ENCODE data around the gene LRRFIP2.
"Not testable (repeated sequence)": the region's sequence is repeated elsewhere in the genome, so short reads cannot be mapped to it uniquely, and the experiment has no call there.

The LRRFIP2 gene

DNA sequence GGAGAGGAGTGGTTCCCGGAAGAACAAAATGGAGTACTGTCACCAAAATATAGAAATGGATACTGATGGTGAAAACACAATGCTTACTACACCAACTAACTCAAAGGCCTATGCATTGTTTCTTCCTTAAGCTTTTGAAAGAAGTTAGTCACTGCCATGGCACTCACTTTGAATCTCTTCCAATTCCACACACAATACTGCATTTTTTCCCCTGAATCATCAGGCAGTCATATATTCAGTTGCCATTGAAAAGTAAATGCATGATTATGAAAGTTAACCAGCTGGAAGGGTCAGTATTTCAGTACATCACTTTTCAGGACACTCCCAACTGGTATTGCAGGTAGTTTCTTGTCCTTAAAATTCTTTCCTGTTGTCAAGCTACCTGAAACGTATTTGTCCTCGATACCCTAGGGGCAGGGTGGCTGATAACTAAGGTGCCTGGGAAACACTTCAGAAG is 9.0 kb upstream of the LRRFIP2 start:
- DNase-seq: no peak

DNA sequence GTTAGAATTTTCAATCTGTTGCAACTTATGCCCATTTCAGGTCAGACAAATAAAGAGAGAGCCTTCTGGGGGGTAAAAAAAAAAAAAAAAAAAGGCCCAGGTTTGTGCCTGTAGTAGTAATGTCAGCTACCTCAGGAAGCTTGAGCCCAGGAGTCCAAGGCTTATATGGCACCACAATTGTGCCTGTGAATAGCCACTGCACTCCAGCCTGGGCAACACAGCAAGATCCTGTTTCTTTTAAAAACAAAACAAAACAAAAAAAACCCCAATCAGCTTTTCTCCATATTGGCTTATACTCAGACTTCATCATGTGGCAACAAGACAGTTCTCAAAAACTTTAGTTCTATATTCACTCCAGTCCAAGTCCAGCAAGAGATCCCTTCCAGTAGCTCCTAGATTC is 8.4 kb upstream of the LRRFIP2 start:
- DNase-seq: no peak

DNA sequence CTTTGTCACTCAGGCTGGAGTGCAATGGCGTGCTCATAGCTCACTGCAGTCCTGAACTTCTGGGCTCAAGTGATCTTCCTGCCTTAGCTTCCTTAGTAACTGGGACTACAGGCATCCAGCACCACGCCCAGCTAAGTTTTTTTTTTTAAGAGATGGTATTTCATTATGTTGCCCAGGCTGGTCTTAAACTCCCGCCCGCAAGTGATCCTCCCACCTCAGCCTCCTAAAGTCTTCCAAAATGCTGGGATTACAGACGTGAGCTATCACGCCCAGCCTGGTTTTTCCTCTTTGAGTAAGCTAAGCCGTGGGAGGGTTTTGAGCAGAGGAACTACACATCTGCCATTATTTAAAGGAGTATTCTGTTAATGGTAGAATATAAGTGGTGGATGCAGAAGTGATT is 7.4 kb upstream of the LRRFIP2 start:
- DNase-seq: no peak

DNA sequence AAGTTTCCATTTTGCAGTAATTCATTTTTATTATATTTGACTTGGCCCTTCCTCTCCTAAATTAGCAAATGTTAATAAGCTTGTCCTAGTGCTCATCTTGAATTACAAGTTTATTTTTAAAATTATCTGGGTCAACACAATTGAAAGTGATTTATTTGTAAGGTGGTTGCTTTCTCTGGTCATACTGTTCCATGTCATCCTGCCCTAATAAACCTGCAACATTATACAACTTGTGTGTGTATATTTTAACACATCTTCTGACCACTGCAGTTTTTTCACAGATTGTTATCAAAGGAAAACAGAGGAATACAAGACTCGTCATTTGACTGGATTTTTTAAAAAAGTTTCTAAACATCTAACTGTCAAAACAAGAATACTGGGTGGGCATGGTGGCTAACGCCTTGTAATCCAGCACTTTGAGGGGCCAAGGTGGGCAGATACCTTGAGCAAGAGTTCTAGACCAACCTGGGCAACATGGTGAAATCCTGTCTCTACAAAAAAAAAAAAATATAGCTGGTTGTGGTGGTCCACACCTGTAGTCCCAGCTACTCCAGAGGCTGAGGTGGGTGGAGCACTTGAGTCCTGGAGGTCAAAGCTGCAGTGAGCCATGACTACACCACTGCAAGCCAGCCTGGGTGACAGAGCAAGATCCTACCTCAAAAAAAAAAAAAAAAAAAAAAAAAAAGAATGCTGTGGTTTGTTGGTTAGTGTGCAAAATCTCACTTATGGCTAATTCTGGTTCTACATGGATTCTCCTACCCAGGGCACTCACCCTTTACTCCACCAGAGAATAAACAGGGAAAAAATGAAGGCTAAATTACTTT is 5.0 kb upstream of the LRRFIP2 start:
- no peak for DNase-seq

DNA sequence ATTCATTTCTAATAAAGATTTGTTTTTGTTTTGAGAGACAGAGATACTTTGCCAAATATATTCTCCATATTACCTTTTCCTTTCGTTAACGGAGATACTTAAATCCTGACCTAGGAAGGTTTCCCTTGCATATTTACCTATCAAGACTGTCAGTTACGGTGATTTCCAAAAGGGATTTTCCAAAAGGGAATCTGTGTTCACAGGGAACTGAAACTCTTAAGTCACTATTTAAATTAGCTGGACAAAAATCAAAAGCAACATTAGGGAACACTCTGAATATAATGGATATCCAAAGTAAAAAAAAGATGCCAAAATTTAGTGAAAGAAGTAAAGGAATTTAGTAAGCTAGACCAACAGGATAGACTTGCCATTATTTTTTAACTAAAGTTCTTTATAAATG is 576 bp downstream of the LRRFIP2 start:
- DNase-seq: no peak

DNA sequence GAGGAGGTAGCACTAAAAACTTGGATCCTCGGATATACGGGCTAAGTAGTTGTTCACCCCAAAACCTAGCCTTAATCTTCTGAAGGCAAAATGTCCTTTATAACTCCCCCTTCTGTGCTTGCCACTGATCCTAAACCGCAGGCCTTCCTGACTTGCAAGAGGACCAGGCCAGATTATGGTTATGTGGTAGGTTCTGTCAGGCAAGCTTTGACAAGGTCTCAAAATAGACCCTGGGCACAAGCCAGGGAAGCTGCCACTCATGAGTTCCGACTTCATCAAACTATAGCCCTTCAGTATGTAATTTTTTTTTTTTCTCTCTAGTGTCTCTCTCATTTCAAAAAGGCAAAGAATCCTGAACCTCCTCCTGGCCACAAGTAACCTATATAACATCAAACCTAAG is 3.2 kb downstream of the LRRFIP2 start:
- DNase-seq: no peak

DNA sequence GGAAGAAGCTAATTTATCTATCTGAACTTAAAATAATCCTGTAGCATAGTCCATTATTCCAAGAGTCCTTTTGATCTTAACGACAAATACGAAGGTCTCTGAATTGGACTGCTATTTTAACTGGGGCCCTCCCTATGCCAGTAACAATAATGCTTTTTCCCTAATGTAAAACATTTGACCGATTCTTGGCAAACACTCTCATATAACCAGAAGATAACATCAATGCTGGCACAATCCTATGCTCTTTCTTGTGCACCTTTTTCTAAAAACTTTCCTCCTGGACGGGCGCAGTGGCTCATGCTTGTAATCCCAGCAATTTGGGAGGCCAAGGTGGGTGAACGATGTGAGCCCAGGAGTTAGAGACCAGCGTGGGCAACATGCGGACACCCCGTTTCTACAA is 3.9 kb downstream of the LRRFIP2 start:
- no peak for DNase-seq

DNA sequence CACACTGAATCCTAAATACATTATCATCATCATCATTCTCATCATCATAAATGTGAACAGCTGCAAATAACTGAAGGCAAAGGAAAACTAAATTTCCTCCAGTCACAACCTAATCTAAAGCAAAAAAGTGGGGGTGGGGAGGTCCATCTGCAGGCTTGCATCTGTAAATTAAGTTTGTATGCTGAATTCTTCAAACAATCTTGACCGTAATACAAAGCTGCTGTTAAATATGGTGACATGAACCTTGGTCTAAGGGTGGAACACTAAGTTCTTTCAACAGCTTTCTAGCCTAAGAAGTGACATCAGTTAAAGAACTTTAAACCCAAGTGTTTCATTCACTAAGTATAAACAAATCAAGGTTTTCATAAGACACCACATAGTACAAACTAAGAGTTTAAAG is 4.3 kb downstream of the LRRFIP2 start:
- DNase-seq: no peak

DNA sequence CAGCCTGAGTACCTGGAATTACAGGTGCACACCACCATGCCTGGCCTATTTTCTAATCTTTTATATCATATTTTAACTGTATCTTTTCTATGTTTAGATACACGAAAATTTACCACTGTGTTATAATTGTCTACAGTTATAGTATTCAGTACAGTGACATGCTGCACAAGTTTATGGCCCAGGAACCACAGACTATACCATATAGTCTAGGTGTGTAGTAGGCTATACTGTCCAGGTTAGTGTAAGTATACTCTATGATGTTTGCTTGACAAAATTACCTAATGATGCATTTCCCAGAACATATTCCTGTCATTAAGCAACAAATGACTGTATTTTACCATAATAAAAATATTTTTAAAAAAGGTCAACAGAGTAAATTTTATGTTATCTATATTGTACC is 5.5 kb downstream of the LRRFIP2 start:
- no peak for DNase-seq

DNA sequence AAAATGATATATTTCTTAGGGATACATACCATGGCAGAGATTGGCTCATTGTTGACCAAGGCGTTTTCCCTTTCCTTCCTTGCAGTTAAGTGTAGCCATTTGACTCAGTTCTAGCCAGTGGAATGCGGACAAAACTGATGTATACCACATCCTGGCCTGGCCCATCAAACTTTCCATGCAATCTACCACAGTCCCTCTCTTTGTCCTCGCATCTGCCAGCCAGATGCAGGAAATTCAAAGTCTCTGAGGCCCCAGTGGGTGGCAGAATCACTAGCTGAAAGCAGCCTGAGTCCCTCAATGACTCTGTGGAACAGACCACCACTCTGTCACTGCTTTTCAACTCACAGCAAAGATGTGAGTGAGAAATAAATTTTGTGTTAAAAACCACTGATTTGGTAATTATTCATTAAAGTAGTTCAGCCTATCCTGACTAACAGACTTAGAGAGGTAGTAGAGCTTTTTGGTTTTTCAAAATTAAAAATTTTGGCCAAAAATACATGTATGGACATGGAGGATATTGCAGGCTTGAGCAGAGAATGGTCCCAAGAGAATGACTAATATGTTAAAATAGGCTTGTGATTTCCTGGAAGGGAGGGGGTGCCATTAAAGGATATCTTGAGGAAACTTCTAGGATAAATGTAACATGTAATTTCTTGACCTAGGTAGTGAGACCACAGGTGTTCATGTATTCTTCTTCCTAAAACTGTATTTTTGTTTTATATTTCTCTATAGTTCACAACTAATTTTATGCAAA is 10.9 kb downstream of the LRRFIP2 start:
- DNase-seq: no peak

DNA sequence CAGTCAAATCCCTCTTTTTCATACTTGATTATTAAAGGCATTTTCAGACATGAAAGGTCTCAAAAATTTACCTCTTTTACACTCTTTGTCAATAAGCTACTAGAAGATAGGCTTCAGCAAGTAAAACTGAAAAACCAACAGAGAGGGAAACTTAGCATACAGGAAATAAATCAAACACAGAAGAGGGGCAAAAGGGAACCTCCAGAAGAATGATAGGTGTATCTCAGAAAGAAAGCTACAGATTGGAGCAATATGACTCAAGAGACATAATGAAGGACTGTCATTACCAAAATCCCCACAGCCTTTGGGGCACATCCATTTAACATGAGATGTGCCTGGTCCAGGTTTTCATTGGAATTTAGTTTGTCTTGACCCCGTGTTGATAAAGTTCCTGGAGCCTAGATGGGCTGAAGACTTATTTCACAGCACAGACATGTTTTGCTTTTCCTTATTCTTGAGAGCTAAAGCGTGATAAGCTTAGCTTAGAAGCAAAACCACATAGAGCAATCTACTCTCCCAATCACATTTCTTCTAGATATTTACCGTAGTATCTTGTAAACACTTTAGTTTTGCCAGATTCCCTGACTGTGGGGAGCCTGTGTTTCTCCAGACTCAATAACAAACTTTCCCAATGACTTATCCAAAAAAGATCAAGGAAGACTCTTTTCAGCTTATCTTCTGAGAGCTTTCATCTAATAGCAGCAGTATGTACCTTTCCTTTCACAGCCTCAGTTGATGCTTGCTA is 11.7 kb downstream of the LRRFIP2 start:
- no peak for DNase-seq

DNA sequence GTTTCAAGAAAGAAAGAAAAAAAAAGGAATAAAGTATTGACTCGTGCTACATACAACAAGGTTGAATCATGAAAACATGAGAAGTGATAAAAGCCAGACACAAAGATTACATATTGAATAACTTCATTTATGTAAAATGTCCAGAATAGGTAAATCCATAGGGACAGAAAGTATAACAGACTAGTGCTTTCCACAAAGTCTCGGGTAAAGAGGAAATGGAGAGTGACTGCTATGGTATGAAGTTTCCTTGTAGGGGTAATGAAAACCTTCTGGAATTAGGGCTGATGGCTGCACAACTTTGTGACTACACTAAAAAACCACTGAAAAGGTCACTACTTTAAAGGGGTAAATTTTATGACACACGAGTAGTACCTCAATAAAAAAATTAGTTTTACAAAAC is 13.0 kb downstream of the LRRFIP2 start:
- no peak for DNase-seq

DNA sequence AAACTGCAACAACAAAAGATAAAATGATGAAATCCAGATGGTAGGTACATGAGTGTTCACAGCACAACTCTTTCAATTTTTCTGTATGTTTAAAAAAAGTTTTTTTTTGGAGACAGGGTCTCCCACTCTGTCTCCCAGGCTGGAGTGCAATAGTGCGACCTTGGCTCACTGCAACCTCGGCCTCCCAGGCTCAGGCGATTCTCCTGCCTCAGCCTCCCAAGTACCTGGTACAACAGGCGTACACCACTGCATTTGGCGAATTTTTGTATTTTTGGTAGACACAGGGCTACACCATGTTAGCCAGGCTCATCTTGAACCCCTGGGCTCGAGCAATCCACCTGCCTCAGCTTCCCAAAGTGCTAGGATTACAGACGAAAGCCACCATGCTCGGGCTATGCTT is 18.6 kb downstream of the LRRFIP2 start:
- DNase-seq: no peak

DNA sequence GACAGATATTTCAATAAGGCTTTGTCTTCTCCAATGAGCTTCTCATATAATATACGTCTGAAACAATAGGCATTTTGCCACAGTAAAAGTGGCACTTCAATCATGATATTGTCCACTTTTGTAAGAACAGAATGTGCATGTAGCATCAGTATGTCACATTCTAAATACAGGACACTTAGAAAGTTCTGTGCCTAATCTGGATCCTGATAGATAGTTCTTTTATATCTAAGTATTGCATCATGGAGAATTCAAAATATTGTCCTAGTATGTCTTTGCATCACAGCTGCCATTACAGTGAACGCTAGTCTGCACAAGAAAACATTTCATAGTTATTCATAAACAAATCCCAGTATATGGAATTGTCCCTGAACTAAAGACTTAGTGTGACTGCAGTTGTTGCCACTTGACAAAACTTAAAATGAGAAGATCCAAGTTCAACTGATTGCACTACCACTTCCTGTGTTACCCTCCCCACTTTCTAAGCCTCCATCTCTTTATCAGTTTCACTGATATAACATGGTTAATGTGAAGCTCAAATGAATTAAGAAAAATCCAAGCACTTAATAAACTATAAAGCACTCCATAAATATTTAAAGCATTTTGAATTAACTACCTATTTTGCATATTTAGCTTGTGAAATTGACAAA is 19.6 kb downstream of the LRRFIP2 start:
- no peak for DNase-seq

DNA sequence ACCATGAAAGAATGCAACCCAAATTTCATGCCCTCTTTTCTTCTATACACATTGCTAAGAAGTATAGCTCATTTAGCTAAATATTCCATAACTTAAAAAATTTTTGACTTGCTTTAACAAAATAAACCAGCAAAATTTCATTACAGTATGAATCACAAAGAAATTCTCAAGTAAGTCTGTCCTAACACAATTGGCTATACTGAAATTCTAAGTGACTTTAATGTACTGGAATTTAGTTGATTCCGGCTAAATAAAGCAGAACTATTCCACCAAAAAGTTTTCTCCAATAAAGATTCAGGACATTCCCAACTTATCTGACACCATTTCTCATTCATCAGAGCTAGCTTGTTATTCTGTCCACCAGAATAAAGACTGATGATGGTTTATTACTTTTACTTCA is 23.8 kb downstream of the LRRFIP2 start:
- no peak for DNase-seq

DNA sequence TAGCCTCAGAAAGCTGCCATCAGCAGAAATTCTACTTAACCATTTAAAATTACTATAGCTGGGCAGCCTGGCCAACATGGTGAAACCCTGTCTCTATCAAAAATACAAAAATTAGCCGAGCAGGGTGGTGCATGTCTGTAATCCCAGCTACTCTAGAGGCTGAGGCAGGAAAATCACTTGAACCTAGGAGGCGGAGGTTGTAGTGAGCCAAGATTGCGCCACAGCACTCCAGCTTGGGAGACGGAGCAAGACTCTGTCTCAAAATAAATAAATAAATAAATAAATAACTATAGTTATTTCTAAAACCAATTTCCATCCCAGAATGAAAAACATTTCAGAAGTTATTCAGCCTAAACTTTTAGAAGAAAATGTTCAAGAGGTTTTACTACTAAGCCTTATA is 25.1 kb downstream of the LRRFIP2 start:
- no peak for DNase-seq

DNA sequence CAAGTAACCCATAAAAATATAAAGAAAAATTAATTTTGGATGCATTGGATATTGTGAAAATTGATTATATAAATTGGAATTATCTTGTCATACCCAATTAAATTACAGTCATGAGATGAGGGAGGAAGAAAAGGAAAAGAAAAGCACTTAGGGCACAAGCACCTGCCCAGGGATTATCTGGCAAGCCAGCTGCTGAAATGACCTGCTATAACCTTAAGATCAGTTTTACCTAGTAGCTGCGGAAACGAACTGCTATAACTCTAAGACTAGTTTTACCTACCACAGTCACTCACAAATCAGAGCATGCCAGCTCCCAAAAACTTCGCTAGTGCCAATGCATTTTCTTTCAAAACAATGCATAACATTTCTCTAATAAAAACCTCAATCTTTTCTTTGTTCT is 26.2 kb downstream of the LRRFIP2 start:
- DNase-seq: no peak

DNA sequence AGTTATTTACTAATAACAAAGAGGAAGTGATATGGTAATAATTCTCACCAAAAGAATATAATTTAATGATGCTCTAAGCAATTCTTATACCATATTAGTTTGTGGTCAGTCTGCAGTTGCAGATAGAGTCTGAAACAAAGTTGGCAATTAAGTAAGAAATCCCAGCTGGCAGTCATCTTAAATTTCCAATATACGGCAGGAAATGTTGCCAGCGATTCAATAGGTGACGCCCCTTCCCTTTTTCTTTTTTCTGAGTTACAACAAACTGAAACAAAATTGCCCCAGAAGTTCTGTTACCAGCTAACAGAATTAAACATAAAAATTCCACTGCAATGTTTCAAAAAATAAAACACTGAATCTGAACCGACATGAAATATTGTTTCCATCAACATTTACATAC is 26.7 kb downstream of the LRRFIP2 start:
- DNase-seq: no peak

DNA sequence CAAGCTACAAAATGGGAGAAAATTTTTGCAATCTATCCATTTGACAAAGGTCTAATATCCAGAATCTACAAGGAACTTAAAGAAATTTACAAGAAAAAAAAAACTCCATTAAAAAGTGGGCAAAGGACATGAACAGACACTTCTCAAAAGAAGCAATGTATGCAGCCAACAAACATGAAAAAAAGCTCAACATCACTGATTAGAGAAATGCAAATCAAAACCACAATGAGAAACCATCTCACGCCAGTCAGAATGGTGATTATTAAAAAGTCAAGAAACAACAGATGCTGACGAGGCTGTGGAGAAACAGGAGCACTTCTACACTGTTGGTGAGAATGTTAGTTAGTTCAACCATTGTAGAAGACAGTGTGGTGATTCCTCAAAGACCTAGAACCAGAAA is 27.5 kb downstream of the LRRFIP2 start:
- not testable (repeated sequence) for DNase-seq

DNA sequence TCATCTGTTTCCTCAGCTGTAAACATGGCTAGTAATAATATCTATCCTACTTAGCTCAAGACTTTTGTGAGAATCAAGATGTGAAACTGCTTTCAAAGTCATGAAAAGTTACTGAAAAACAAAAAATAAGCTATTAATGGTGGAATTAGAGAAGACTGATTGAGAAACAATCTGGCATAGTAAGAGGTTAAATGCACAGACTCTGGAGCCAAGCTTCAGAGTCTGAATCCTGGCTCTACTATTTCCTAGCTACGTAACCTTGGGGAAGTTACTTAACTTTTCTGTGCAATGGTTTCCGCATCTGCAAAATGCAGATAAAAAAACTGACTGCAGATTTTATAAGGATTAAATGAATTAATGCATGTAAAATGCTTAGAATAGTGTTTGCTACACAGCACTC is 28.8 kb downstream of the LRRFIP2 start:
- DNase-seq: no peak

DNA sequence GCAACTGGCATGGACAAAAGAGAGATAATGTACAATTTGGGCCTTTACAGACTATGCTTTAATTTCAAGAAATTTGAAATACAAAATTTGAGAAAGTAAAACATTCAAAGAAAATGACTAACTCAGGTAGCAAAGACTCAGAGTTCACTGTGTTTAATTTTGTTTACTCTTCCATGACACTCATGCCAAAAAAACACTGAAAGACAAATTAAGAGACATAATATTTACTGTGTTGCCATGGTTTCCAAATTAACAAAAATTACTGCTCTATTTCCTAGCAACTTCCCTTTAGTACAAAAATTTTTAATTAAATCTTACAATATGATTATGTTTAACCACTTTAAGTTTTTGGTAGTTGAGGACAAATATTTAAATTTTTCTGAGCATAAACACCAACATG is 29.6 kb downstream of the LRRFIP2 start:
- no peak for DNase-seq

DNA sequence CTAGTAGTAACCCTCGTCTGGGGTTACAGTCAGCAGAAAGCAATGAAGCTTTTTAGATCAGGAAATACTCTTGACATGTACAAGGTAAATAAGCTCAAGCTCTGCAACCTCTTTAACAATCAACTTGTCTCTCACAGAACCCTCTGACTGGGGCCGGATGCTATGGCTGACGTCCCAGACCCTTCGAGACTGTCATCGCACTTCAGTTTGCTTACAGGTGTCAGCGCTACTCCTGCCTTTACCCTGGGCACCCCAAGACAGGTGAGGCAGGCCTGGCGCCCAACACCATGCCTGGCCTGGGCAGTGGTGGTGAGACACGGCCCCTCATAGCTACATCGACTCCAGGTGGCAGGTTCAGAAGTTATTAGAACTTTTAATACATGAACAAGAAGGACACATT is 30.6 kb downstream of the LRRFIP2 start:
- no peak for DNase-seq

DNA sequence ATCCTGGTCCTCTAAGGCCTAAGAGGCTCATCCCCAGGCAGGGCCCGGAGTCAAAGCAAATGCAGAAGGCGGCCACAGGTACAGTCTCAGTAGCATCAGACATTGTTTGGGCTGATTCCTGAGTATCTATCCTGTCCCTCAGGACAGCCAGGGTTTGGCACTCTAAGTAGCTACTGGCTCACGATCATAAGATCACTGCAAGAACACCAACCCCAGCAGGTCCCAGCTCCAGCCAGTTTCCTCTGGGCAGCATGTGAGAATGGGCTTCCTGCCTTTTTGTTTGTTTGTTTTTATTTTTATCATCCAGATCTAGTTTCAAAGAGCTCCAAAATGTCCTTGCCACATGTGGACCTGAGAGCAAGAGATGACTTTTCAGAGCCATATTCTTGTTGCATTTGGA is 32.7 kb downstream of the LRRFIP2 start:
- no peak for DNase-seq
